DOHH2 (cell line): ENCODE measurements around the gene APLP2.
A peak's percentile ranks its signal among the peaks of the same experiment; 100 is the strongest.

Source experiments
- H3F3A ChIP-seq: fragments of 200-600 bp; sonication (generic), shearing (Covaris generic); 2 replicates; pipeline ENCODE4 v1.6.0; 2016; ENCODE audit warnings: antibody characterized with exemption, mild to moderate bottlenecking; ENCODE audit not compliant: control insufficient read depth, insufficient read depth
- H3K27ac ChIP-seq: fragments of 200-600 bp; sonication (generic); 2 replicates; pipeline ENCODE4 v1.5.1; 2014; ENCODE audit warnings: low read depth, mild to moderate bottlenecking, low read length, moderate library complexity
- H3K27me3 ChIP-seq: fragments of 200-600 bp; sonication (generic); 2 replicates; pipeline ENCODE4 v1.6.1; 2014; ENCODE audit warnings: mild to moderate bottlenecking, low read length, mixed read lengths; ENCODE audit not compliant: control insufficient read depth
- H3K36me3 ChIP-seq: fragments of 200-600 bp; sonication (generic); 2 replicates; pipeline ENCODE4 v1.6.1; 2014; ENCODE audit warnings: mild to moderate bottlenecking, low read length, moderate library complexity, mixed read lengths; ENCODE audit not compliant: control insufficient read depth
- H3K4me1 ChIP-seq: fragments of 200-600 bp; sonication (generic); 2 replicates; pipeline ENCODE4 v1.6.1; 2014; ENCODE audit warnings: mild to moderate bottlenecking, low read length, mixed read lengths; ENCODE audit not compliant: control insufficient read depth
- H3K4me2 ChIP-seq: fragments of 200-600 bp; sonication (generic); 2 replicates; pipeline ENCODE4 v1.6.0; 2014; ENCODE audit warnings: mild to moderate bottlenecking, low read length, moderate library complexity
- H3K4me3 ChIP-seq: fragments of 200-600 bp; sonication (generic); 2 replicates; pipeline ENCODE4 v1.5.1; 2014; ENCODE audit warnings: mild to moderate bottlenecking, low read length, mixed read lengths
- H3K79me2 ChIP-seq: fragments of 200-600 bp; sonication (generic); 2 replicates; pipeline ENCODE4 v1.6.1; 2014; ENCODE audit warnings: mild to moderate bottlenecking, low read length, mixed read lengths; ENCODE audit not compliant: control insufficient read depth
- H3K9me2 ChIP-seq: fragments of 200-600 bp; sonication (generic); replicated peaks from 2 replicates; pipeline ENCODE4 v1.6.1; 2014; ENCODE audit warnings: mild to moderate bottlenecking, low read length, mixed read lengths; ENCODE audit not compliant: control insufficient read depth
- H3K9me3 ChIP-seq: fragments of 200-600 bp; sonication (generic); 2 replicates; pipeline ENCODE4 v1.6.1; 2014; ENCODE audit warnings: antibody characterized with exemption, low read length, mixed read lengths; ENCODE audit not compliant: control insufficient read depth, insufficient read depth
- H4K20me1 ChIP-seq: fragments of 200-600 bp; sonication (generic); 2 replicates; pipeline ENCODE4 v1.6.0; 2014; ENCODE audit warnings: low read depth, mild to moderate bottlenecking, antibody characterized with exemption, low read length, moderate library complexity; ENCODE audit not compliant: control insufficient read depth, insufficient read depth
- CTCF ChIP-seq: fragments of 200-600 bp; sonication (generic); IDR thresholded peaks from one replicate; pipeline ENCODE4 v1.5.1; 2014; ENCODE audit warnings: antibody characterized with exemption, mild to moderate bottlenecking, low read depth, low read length; ENCODE audit not compliant: poor library complexity, severe bottlenecking
- EZH2phosphoT487 ChIP-seq: fragments of 200-600 bp; sonication (generic); IDR thresholded peaks from 2 replicates; pipeline ENCODE4 v1.6.1; 2017; ENCODE audit warnings: borderline replicate concordance, mild to moderate bottlenecking, antibody characterized with exemption, low read length, moderate library complexity, mixed read lengths

The APLP2 gene

DNA sequence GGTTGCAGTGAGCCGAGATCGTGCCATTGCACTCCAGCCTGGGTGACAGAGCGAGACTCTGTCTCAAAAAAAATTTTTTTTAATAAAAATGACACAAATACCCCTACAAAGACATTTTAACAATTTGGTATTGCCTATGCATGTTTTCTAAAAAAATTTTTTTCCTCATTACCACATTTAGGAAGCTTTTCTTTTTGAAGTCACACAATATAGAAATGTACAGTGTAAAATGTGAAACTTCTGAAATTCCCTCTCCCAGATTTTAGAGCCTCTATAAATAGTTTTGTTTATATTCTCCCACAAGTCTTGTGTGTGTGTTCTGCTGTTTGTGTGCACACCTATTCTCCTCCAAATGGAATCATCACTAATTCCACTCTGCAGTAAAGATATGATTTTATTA, 97.5 kb downstream of the APLP2 start:
- Histone ChIP-seq H3K4me1 (peaks cover 99% of the 10 kb centered on the region), H3F3A (peaks cover 46% of the 10 kb centered on the region), H3K9me2 (no peaks in the 10 kb centered on the region), H3K9me3 (no peaks in the 10 kb centered on the region), H4K20me1 (peaks cover 18% of the 10 kb centered on the region; the same call in 1 of the 2 replicates), H3K27me3 (no peaks in the 10 kb centered on the region), H3K27ac (peak overlapping the region; percentile 81), H3K4me2 (peak overlapping the region; percentile 82), H3K79me2 (peaks cover 100% of the 10 kb centered on the region), H3K4me3 (peak overlapping the region; percentile 65), H3K36me3 (peaks cover 52% of the 10 kb centered on the region)
- no peak for TF ChIP-seq EZH2phosphoT487
- TF ChIP-seq CTCF = no peak

DNA sequence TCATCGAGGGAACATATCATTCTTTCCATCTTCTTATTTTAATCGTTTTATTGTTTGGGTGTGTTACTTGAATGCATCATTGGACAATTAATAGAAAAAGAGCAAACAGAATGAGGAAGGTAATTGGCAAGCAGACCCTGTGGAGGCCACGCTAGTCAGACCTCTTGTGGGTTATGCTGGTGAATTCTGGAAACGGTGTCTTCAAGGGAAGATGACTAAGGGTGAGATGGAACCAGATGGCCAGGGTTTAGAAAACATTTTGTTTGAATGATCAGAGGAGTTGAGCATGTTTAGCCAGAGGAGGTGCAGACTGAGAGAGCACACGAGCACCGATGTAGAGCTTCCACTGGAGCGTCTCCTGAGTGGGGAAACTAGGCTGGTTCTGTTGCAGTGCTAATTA, 98.4 kb downstream of the APLP2 start:
- Histone ChIP-seq H3K4me2 (peak overlapping the region; percentile 82), H3K27me3 (no peaks in the 10 kb centered on the region)

GRCh38 chr11:130170345-130170744, 100.7 kb downstream of the APLP2 start:
- peaks cover 47% of the 10 kb centered on the region for H3K36me3 ChIP-seq
- no peak for TF ChIP-seq CTCF
- TF ChIP-seq EZH2phosphoT487 = no peak
- H3K9me3 ChIP-seq = no peaks in the 10 kb centered on the region
- no peaks in the 10 kb centered on the region for H3K9me2 ChIP-seq
- H4K20me1 ChIP-seq = peaks cover 17% of the 10 kb centered on the region; the same call in 1 of the 2 replicates
- H3K27ac ChIP-seq = peak overlapping the region; percentile 94
- H3K4me1 ChIP-seq = peaks cover 100% of the 10 kb centered on the region
- H3K79me2 ChIP-seq = peaks cover 100% of the 10 kb centered on the region
- H3K4me2 ChIP-seq = peak overlapping the region; percentile 74
- peak overlapping the region; percentile 67 for H3K4me3 ChIP-seq
- H3F3A ChIP-seq = peaks cover 38% of the 10 kb centered on the region
- H3K27me3 ChIP-seq = no peaks in the 10 kb centered on the region

More for the DNA sequence above, 98.4 kb downstream of the APLP2 start:
- peaks cover 100% of the 10 kb centered on the region for H3K79me2 ChIP-seq
- no peaks in the 10 kb centered on the region for H3K9me2 ChIP-seq
- H3F3A ChIP-seq = peaks cover 43% of the 10 kb centered on the region
- TF ChIP-seq EZH2phosphoT487 (no peak), CTCF (no peak)
- peak overlapping the region; percentile 81 for H3K27ac ChIP-seq
- peak overlapping the region; percentile 46 for H3K4me3 ChIP-seq
- H3K9me3 ChIP-seq = no peaks in the 10 kb centered on the region
- peaks cover 50% of the 10 kb centered on the region for H3K36me3 ChIP-seq
- peaks cover 99% of the 10 kb centered on the region for H3K4me1 ChIP-seq
- peaks cover 21% of the 10 kb centered on the region; the same call in 1 of the 2 replicates for H4K20me1 ChIP-seq
